Measurements from ENCODE around the gene SLC12A9.
"Not testable (repeated sequence)": the region's sequence is repeated elsewhere in the genome, so short reads cannot be mapped to it uniquely, and the experiment has no call there.

SLC12A9 gene

GRCh38 chr7:100852048-100852872 is at the start of gene SLC12A9:
SLC12A9 (plus strand) TSS chr7:100852713; CDS start chr7:100854198, 1,485 bp downstream.
- DNase-seq, result peak; percentile 94

DNA sequence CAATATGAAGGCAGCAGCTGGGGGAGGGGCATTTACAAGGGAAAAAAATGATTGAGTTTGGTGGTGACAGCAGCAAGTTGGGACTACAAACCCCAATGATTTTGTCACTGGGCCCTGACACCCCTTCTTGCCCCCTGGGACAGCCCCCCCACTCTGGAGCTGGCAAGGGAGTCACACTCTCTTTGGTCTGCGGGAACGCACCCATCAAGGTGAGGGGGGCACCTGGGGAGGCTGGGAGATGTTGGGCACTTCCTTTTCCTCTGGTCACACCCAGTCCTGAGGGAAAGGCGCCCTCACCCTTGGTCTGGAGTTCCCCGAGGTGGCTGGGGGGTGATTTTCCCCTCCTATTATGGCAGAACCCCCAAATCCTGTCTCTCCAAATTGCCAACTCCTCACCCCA is 49.6 kb upstream of the SLC12A9 start:
- DNase-seq, result no peak

DNA sequence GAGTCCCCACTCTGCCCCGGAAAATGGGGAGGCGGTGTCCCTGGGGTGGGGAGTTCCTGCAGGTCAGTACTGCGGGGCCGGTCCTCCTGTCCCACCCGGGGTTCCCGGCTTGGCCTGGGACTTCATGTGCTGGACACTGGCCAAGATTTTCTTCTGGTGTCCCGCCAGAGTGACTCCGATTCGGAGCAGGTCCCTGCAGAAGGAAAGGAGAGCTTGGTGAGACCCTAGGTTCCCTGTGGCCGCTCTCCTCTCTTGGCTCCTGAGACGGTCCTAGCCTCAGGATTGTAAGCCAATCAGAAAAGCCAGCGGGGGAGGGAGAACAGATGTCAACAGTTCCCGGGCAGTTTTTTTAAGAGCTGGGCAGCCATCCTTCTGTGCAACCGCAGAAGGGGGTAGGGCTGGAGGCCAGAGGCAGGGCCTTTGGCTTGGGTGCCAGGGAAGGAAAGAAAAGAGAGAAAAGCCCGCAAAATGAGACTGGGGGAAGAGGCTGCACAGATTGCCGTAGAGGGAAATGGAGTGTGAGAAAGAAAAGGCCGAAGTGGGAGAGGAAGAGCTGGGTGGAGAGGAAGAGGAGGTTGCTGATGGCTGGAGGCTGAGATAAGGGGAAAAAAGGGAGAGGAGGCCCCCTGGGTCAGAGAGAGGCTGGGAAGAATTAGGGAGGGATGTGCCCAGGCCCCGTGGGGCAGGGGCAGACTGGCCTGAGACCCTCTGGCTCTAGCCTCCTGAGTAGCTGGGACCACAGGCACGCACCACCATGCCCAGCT is 48.9 kb upstream of the SLC12A9 start:
- DNase-seq, result peak; percentile 52

- no peak for DNase-seq
Measured at GRCh38 chr7:100804681-100805431, 47.7 kb upstream of the SLC12A9 start.

GRCh38 chr7:100806276-100806675 is 46.2 kb upstream of the SLC12A9 start:
- no peak for DNase-seq

- not testable (repeated sequence) for DNase-seq
Measured at GRCh38 chr7:100806883-100807282, 45.6 kb upstream of the SLC12A9 start.

GRCh38 chr7:100808354-100808875 is 44.1 kb upstream of the SLC12A9 start:
- DNase-seq, result no peak

DNA sequence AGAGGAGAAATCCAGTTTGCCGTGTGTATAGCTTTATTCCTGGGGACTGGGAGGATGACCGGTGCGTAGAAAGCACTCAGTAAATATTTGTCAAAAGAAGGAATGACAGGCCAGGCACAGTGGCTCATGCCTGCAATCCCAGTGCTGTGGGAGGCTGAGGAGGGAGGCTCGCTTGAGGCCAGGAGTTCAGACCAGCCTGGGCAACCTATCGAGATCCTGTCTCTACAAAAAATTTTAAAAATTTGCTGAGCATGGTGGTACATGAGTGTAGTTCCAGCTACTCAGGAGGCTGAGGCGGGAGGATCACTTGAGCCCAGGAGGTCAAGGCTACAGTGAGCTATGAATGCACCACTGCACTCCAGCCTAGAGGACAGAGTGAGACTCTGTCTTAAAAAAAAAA is 41.0 kb upstream of the SLC12A9 start:
- DNase-seq, result no peak

GRCh38 chr7:100812729-100813128 is 39.8 kb upstream of the SLC12A9 start:
- no peak for DNase-seq

GRCh38 chr7:100816515-100816914 is 36.0 kb upstream of the SLC12A9 start:
- DNase-seq, result not testable (repeated sequence)

GRCh38 chr7:100817097-100817496 is 35.4 kb upstream of the SLC12A9 start:
- DNase-seq, result no peak

DNA sequence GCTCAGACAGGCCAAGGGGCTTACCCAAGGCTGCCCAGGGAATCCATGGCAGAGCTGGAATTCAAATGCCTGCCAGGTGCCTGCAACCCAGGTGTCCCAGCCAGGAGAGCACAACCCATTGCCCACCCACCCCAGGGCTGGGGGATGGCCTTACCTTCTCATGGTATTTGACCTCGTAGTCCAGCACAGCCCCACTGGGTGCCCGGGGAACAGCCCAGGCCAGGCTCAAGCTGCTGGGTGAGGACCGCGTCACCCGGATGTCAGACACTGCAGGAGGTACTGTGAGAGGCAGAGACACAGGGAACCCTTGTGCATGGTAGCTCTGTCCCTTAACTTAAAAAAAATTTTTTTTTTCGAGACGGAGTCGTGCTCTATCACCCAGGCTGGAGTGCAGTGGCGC is 34.1 kb upstream of the SLC12A9 start:
- DNase-seq, result no peak

GRCh38 chr7:100818825-100819224 is 33.7 kb upstream of the SLC12A9 start:
- no peak for DNase-seq

DNA sequence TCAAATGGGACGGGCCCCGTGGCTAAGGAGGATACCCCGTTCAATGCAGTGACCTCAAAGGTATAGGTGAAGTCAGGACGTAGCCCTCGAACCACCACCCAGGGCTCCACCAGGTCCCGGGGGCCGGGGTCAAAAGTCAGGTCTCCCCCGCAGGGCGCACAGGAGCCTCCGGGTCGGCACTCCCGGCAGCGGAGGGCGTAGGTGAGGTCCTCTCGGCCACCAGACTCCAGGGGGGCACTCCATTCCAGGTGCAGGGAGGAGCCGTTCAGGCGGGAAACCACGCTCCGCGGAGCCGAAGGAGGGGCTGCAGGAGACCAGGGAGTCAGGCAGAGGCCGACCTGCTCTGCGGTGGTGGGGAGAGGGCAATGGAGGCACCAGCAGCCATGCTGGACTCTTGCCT is 32.9 kb upstream of the SLC12A9 start:
- DNase-seq, result no peak

DNA sequence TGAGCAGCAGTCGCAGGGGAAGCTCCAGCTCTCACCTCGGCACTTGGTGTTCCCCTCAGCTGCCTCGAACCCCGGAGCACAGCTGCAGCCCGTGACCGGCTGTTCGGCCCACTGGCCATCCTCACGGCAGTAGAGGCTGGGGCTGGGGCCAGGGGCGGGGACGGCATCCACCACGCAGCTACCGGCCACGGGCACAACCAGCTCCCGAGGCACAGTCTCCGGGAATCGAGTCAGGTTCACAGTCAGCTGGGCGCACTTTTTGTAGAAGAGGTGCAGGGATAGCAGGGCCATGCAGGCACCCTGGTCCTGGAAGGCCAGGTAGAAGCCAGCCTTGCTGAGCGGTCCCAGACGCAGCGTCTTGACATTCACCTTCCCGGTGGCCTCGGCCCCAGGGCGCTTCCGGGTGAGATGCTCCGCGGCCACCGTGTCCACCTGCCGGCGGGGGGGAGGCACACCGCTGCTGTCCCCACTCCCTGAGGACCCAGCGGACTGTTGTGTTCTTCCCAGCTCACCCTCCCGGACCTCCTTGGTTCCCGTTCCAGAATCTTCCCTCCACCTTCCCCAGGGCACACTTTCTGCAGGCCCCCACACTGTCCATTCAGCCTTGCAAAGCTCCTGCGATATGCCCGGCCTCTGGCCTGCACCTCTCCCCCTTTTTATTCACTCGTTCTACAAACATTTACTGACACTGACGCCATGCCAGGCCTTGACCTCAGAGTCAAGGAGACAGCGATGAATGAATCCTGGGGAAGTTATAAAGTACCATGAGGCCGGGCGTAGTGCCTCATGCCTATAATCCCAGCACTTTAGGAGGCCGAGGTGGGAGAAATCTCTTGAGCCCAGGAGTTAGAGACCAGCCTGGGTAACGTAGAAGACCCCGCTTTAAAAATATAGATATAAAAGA is 30.0 kb upstream of the SLC12A9 start:
- DNase-seq, result no peak

DNA sequence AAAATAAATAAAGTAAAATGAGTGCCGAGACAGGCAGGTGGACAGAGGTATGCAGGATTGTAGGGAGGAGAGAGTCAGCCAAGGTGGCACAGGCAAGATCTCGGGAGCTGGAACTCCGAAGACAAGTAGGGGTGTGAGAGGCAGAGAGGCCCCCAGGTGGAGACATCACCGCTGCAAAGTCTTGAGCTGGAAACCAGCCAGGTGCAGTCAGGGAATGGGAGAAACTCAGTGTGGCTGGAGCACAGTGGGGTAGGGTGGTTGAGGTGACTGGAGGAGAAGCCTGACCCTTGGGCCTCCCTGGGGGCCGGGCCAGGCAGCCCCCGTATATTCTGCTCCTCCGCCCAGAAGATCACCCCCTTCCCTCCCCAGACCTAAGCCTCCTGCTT is 29.4 kb upstream of the SLC12A9 start:
- DNase-seq, result no peak

DNA sequence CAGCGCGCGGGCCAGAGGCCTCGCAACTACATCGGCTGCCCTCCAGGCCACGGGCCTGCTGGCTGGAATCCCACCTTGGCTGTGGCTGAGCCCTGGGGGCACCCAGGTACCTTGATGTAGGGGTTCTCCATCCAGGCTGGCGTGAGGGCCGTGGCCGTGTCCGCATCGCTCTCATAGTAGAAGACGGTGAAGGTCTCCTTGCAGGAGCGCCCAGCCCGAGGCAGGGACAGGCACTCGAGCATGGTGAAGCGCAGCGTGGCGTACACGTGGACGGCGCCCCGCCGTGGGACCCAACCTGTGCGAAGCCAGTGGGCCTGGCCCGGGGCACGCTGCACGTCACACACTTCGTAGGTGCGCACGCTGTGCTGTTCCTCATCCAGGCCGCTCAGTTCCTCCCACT is 29.0 kb upstream of the SLC12A9 start:
- no peak for DNase-seq

- no peak for DNase-seq
Measured at GRCh38 chr7:100824499-100825214, 27.9 kb upstream of the SLC12A9 start.

GRCh38 chr7:100825215-100825671 is 27.3 kb upstream of the SLC12A9 start:
- DNase-seq, result no peak

DNA sequence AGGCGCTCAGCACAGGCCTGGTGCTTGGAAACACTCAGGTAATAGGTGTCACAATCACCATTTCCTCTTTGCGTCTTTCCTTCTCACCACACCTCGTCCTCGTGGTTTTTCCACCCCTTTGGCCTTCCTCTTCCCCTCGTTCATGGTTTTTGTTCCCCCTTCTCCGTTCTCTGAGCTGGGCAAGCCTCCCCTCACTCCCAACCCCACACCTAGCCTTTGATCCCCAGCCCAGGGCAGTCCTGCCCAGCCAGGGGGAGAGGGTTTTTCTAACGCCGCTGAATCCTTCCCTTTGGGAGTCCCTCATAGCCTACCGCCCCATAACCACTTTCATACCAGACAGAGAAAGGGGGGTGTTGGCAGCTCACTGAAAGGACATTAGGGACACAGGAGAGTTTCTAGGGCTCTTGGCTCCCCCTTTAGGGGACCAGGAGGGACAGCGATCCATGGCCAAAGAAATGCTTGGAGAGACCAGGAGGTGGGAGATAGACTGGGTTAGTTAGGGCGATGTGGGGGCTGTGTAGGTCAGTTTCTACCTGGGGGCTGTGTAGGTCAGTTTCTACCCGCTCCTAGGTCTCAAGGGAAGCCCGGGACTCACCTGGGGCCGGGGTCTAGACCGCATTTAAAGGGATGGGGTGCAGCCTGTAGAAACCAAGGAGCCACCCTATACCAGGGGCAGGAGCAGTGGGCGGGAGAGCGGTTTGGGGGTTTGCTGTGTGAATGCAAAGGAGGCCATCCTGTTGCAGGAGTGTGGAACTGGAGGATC is 26.6 kb upstream of the SLC12A9 start:
- DNase-seq, result no peak
